CD4-positive, alpha-beta T cell treated with Interferon alpha-2 for 1 hour (primary cell): ENCODE data around the gene KIAA0825.

ENCODE experiments used
- DNase-seq, 2 donors: peaks; one replicate each; pipeline ENCODE4 v3.0.0-alpha.2; 2020 to 2022

Gene KIAA0825

DNA sequence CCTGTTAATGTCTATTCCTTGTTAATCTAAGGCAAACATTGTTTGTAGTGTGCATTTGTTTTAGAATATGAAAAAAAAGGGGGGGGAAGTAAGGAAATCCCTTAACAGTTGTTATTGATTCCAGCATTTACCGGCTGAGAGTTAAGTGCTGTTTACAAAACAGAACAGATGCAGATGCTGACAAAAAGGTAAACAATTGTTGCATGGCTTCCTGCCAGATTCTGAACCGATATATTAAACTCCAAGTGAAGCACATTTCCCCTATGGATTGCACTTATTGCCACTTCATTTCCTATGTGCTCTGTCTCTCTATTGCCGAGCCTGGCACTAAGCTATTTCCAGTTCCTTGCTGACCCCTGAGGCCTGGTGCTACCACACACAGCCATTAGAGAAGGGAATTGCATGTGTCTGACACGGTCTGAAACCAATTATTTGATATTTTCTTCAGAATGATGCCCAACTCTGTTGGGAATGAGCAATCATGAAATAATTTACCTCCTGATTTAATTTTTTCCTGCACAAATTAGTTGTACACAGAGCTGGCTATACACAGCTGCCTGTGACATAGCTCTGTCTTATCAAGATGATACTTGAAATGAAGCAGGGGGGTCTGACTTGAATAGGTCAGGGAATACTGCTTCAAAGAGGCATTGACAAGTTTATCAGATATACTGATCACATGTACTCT lies 109.8 kb downstream of the KIAA0825 start:
- no peak for DNase-seq

DNA sequence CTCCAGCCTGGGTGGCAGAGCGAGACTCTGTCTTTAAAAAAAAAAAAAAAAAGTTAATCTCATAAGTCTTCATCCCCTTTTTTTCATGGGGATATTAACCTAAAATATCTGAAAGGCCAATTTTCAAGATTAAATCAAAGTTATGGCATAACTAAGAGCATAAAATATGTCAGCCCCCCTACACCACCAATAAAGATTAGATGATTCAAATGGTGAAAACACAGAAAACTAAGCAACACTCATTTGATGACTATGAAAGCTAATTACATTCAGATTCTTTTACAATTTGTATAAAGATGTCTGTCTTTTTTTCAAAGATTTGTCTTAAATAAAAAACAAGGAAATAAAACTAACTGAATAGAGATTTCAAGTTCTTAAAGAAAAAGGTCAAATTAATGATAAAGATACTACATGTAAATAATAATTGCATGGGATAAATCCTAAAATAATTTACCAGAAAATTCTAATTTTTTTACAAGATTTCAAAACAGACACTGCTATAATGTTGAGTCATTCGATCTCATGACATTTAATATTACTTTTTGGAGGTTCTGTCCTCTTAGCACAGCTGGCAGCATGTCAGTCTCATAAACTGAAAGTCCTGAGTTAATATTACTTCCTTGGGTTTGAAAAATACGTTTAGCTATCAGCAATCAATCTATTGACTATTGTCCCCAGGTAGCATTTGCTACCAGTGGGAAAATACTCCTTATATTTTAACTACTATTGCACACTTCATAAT lies 112.9 kb downstream of the KIAA0825 start:
- no peak for DNase-seq

DNA sequence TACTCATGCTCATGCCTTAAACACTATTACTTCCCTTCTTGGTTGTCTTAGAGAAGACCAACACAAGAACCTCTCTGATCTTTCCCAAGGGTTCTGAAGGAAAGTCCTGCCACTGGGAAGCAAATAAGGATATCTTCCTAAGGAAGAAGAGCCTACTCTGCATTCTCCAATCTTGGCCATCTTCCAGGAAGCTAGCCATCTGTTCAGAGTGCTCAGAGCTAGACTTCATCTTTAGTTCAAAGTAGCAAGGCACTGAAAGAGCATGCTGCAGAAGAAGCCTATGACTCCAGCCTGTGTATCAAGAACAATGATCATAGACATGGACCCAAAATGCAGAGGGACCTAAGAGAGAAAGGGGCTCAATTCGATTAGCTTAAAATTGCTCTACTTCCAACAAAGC lies 114.7 kb downstream of the KIAA0825 start:
- DNase-seq, result no peak

DNA sequence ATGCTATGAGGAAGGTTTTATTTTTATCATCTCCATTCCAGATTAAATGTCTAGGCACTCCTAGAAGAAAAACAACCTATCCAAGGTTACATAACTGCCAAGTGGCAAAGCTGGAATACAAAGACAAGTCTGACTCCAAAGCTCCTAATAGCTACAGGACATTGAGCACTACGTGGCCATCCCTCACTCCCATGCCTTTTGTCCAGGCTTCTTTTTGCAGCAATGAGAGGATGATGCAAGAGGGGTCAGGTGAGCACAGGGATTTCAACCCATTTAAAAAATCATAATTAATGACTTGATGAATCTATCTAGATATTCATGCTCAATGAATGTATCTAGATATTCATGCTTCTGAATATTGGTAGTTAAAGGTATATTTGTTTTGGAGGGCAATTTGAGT lies 117.0 kb downstream of the KIAA0825 start:
- DNase-seq, result no peak

DNA sequence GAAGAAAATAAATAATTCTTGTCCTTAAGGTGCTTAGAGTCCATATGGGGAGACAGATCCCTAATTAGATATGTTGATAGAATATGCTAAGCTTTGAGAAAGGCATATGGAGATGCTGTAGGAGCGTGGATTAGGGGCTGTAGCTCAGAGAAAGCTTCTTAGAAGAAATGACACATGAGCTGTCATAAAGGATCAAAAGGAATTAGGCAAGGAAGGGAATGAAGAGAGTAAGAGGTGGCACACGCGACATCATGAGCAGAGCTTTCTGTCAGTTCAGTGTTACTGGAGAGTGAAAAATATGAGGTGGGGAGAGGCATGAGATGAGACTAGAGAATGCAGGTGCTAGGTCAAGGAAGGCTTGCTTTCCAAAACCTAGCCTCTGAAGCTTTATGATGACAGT lies 118.6 kb downstream of the KIAA0825 start:
- no peak for DNase-seq

DNA sequence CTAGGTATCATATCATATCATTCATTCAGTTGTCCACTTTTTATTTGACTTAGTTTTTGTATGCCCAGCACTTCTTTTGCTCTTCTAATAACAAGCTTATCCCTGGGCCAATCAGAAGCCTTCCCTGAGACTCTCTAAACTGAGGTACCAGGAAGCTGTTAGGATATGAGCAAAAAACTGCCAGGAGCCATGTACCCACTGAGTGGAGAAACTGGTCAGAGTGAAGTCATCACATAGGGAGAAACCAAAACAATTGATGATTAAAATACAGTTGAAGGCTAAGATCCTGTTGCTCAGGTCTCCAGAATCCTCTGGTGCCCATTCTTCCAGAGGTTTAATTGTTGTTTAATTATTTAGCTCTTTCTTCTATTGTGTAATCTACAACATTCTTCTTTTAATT lies 120.2 kb downstream of the KIAA0825 start:
- DNase-seq, result no peak

DNA sequence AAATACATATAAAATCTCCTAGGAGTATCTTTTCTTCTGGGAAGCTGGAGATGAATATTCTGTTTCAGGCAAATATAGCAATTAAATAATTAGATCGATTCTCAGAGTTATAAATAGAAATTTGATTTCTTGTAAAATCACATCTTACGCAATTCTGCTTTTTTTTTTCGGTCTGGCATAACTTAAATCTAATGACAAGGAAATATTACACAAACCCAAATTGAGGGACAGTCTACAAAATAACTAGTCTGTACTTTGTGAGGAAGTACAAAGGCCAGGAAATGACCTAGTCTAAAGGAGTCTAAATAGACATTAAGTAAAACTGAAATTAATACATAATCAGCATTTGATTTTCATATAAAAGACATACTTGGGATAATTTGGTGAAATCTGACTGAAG lies 133.3 kb downstream of the KIAA0825 start:
- no peak for DNase-seq

DNA sequence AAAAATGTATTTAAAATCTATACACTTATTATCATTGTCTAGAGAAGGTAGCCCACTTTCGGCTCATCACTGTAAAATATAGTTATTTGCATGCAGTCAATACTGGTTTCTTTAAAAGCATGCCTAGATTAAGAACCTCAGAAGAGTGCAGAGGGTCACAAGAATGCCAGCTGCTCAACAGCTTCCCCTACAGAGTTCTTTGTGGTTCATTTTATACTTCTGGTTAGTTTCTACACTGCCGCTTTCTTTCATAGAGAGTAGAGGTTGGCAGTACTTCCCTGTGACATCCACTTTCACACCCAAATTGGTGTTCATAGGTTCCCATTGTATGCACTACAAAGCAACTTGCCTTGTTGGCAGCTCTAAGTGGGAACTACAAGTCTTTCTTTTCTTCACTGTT lies 137.3 kb downstream of the KIAA0825 start:
- no peak for DNase-seq

DNA sequence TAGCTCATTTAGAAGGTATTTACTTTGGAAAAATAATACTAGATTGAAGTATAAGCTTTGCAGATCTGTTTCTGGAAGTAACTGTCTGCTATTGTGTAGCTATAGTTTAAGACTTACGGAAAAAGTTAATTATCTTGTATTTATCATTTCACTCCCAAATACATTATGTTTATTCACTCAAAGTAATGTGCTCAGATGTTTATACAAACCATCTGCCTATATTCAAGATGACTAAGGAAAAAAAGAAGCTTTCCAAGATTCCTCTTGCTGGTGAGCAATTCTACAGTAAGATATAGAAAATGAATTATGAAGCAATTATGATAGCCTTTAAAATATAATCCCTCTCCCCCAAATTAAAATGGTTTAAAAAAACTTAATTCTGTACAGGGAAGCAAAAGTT lies 137.9 kb downstream of the KIAA0825 start:
- DNase-seq, result no peak

DNA sequence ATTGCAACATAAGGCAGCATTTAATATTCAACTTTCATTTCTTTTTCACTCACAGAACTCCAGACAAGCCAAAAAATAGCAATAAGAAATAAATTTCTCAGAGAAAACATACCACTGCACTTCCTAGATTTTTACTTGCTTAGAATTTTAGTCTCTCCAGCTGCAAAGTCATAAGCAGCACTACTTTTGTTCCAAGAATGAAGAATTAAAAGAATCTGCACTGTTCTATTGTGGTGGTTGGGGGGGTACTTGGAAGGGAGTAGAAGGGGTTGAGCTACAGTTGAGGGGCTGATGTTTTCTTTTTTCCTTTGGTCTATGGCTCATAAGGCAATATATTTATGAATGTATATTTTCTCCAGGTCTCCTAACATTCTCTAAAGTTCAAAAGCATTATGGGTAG lies 144.5 kb downstream of the KIAA0825 start:
- DNase-seq, result no peak

DNA sequence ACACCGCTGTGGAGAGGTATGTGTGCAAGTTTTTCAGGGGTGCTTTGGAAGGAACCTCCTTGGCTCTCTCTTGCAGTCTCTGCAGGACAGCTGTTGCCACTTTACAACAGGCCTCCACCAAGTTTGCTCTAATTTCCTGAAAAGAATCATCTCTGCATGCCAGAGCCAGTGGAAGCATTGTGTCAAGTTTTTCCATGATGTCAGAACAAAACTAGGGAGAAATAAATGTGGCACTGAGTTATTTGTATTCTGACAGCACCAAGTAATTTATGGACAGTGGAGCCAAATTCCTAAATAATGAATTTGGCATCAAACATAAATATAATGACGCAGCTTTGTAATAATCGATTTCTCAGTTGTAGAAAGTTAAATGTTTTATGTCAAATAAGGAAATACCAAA lies 146.9 kb downstream of the KIAA0825 start:
- DNase-seq, result no peak

DNA sequence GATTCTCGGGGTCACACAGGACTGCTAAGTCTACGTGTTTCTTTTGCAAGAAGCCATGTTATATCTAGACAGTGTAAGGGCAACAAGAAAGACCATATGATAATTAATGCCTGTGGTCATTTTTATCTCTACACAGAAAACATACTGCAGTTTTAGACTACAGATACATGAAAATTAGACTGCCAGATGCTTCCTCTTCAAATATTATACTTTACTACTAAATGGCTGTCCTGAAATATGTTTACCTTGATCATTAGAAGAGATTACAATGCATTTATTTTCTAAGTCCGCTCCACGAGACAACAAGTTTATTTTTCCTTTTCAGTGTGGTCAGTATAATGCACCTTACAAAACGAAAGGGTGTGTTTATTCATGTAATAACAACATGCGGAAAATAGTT lies 147.6 kb downstream of the KIAA0825 start:
- DNase-seq, result no peak

DNA sequence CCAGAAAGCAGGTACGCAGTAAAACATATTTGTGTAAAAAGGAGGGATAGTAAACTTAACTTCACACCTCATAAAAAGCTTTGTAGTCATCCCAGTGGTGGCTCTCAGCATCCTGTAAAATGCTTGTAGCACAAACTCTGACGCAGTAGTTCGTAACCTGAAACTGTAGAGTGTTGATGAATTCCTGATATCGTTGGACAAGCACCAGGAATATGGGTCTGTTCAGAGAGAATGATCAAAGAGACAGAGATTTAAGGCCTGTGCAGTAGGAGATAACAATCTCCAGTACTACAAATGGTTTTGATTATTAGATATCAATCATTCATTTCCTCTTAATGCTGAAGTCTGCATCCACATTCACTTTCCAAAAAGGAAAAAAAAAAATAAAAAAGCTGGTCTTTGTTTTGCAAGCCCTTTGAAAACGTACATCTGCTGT lies 148.5 kb downstream of the KIAA0825 start:
- no peak for DNase-seq

DNA sequence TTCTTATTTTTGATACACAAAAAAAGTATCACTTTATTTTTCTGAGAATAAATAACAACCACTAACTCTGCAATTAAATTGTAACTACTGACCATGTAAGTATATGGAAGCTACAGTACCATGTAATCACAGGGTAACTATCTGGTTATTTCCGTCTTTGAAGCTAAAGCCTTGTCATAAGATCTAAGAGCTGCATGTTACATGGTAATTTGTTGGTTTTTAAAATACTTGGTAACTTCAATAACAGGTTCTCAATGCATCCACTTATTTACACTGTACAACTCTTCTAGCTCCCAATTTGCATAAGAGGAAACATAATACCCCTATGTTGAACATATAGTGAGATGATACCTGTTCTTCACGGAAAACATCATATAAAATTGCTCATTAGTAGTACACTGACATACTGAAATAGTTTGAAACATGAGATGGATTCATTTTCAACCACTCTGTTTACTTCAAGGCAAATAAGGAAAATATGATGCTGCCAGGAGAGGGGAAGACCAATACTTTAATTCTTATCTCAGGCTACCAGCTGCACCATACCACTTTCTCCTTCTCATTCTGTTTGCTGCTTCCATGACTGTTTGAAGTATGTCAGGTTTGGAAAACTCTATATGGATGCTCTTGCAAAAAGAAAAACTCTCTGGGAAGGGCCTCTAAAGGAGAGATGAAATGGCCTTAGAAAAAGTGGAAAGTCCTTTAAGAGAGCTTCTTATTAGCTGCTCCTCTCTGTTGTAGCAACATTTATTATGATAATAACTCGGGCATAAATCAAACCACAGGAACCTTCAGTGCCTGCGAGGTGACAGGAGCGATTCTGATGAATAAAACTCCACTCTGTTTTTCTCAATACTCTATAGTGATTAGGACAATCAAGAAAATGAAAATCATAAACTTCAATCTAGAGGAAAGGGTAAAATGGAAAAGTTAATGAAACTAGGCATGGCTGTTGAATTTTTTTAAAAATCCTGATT lies 150.2 kb downstream of the KIAA0825 start:
- no peak for DNase-seq

DNA sequence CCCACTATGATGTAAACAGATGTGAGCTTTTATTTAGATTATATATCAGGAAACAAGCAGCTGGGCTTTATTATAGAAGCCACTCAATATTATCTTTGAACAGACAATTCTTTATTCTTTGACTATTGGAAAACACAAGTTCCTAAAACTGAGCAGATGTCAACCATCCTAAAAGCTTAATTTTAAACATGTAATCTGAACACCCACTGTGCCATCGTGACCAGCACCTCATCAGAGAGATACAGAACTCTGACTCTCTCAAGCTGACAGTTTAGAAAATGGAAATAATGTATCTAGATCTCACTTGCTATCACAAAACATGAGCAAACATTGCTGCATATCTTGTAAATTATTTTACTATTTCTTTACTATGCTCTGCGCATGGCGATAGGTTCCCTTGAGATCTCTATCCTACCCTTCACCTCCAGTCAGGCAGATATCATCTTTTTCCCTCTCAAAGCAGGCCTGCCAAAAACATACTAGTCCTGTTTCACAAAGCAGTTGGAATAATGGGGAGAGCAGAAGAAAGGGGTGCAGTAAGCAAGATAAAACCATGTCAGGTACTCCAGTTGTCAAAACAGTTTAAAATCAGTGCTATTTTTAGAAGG lies 151.0 kb downstream of the KIAA0825 start:
- no peak for DNase-seq

DNA sequence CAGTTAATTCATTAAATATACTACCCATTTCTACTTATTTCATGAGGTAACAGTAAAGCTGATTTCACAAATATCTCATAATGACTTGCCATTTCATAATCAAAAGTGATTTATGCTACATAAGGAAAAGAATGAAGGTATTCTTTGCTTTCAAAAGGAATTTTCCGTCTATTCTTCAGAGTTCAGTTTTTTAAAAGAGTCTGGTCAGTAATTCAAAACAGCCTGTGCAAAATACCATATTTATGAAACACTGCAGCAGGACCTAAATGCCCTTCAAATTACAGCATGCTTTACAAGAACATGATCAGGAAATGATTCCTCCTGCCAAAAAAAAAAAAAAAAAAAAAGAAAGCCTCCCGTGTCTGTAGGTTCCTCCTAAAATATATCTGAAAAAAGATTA lies 154.7 kb downstream of the KIAA0825 start:
- no peak for DNase-seq

DNA sequence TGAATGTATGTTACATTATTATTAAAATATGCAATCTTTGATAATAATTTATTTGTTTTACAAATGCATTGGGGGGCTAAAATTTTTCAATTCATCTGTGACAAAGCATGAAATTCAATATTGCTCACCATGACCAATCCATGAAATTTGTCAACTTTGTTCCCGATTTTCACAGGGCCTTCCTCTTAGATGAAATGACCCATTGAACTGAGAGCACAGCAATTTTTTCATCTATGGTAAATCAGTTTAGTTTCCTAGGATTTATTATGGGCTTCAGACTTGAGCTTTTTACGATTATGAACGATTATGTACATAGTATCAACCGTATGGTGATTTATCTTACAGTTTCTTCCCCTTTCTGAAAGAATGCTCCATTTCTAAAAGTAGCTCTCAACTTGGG lies 157.3 kb downstream of the KIAA0825 start:
- DNase-seq, result no peak

DNA sequence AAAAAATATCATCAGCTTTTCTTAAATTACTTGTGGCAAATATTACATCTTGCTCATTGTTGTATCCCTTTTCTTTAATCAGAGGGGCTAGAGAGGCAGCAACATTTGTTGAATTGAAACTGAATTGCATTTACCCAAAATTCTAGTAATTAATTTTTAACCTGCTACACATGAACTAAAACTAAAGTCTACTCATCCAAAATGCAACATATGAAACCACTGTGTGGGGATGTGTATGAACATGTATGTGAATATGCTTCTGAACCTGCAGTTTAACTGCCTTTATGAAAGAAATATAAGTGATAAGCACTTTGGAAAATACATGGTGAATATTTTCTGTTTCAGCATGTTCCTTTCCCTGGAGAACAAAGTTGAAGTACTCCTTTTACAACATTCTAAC lies 158.5 kb downstream of the KIAA0825 start:
- DNase-seq, result no peak

DNA sequence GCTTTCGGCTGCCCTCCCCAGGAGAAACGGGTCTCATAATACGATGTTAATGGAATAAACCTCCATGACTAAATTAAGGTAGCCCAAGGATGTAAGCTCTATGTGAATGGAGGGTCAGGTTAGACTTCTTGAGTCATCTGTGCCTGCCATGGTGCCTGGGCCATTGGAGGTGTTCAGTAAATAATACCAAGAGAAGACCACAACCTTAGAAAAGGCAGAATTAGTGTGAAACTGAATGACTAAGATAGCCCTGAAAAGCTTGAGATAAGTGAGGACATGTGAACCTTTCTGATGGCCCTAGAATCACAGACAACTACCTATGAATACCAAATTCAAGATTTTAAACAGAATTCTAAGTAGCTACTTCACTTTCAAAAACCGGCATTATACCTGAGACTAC lies 160.6 kb downstream of the KIAA0825 start:
- no peak for DNase-seq

DNA sequence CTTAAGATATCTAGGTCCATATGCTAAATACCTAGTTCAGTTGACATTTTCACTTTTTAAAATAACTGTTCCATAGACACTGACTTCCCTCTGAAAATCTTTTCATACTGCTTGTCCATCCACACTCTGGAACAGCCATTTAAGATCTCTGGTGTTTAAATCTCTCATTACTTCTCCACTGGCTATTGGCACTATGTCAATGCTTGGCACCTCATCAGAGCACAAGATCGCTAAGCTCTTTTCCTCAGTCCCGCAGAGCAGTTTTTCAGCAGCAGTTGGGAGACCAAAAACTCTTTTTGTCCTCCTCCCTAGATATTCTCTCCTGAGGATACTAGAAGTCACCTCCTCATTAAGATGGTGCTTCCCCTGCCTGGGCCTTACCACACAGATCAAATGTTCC lies 172.7 kb downstream of the KIAA0825 start:
- no peak for DNase-seq

DNA sequence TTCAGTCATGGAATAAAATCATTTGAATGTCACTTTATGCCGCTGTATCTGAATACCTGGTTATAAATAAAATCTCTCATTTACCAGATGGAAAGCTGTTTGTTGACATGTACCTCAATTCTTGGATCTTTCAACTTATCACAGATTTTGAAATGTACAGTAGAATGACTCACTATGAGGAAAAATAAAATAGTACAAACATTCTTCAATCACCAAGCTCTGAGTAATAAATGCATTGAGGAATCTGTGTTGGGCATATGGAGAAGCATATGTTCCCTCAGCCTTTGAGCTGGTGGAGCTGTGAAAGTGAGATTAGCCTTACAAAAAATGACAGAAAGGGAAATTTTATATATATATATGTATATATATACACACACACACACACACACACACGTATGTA lies 175.4 kb downstream of the KIAA0825 start:
- no peak for DNase-seq

DNA sequence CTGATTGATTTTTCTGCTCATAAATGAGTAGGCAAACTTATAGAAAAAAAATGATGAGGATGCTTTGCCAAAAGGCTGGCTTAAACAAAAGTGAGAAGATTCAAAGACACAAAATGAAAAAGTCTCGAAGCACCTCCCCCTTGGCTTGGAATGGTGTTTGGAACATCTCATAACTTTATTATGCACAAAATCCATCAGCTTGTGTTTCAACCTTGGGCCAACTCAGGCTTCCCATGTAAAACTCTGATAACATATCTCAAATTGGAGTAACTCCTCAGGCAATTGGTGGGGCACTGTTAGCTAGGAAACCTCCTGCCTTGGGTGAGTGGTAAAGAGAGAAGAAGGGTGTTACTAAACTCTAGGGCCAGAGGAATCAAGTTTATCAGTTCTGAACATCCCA lies 176.3 kb downstream of the KIAA0825 start:
- no peak for DNase-seq

DNA sequence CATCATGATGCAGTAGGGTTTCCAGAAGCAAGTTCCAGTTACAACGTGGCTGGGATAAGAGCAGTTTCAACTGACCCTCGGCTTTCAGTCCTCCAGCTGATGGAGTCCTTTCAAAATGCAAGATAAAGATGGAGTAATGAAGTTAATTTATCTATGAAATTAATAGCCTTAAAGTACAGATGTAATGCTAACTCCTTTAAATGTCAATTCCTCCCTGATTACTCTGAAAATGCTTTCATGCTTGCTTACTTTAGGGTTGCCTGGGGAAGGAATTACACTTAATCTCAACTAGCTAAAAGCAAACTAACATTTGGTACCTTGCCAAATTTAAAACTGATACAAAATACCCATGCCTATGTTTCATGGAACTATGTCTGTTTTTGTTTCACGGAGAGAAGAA lies 178.4 kb downstream of the KIAA0825 start:
- DNase-seq, result no peak
